ENCODE data around the gene RAP1GAP2.

The RAP1GAP2 gene

GRCh38 chr17:2786176-2786881, 9.9 kb upstream of the RAP1GAP2 start (continued):
- TF ChIP-seq HIC1 (tag by site-specific recombination; IDR thresholded peaks at IDR 0.05) (peak; percentile 42; the same call in 1 of the 2 replicates), ZNF473 (tag by site-specific recombination; IDR thresholded peaks at IDR 0.05) (no peak), GLI4 (tag by site-specific recombination; IDR thresholded peaks at IDR 0.05) (no peak), ZNF830 (tag by site-specific recombination; IDR thresholded peaks at IDR 0.05; ENCODE audit: low read depth) (no peak), ZNF548 (tag by site-specific recombination; IDR thresholded peaks at IDR 0.05) (no peak), ZNF664 (tag by site-specific recombination; IDR thresholded peaks at IDR 0.05) (no peak), ZNF354C (tag by site-specific recombination; IDR thresholded peaks at IDR 0.05; ENCODE audit: borderline replicate concordance, low read depth) (no peak), FEZF1 (tag by site-specific recombination; IDR thresholded peaks at IDR 0.05) (no peak), ZFP41 (tag by site-specific recombination; IDR thresholded peaks at IDR 0.05; ENCODE audit: borderline replicate concordance) (no peak), ZNF521 (tag by site-specific recombination; IDR thresholded peaks at IDR 0.05) (no peak), ZNF544 (tag by site-specific recombination; IDR thresholded peaks at IDR 0.05) (no peak), ZNF138 (tag by site-specific recombination; IDR thresholded peaks at IDR 0.05; ENCODE audit: borderline replicate concordance) (no peak), ZNF362 (tag by site-specific recombination; IDR thresholded peaks at IDR 0.05) (no peak), SP7 (tag by site-specific recombination; IDR thresholded peaks at IDR 0.05) (peak; percentile 66), ZNF132 (tag by site-specific recombination; IDR thresholded peaks at IDR 0.05; ENCODE audit: borderline replicate concordance) (no peak), ZBTB49 (tag by site-specific recombination; IDR thresholded peaks at IDR 0.05; ENCODE audit: low read depth) (no peak), ZNF174 (tag by site-specific recombination; IDR thresholded peaks at IDR 0.05) (no peak), PRDM10 (tag by site-specific recombination; IDR thresholded peaks at IDR 0.05) (peak; percentile 87), ZSCAN4 (tag by site-specific recombination; IDR thresholded peaks at IDR 0.05) (no peak), ZBTB26 (tag by site-specific recombination; optimal IDR thresholded peaks at IDR 0.05) (no peak), ZNF449 (tag by site-specific recombination; IDR thresholded peaks at IDR 0.05) (no peak), ZNF274 (IDR thresholded peaks at IDR 0.05; ENCODE audit: low read length) (no peak), ZNF274 (tag by site-specific recombination; IDR thresholded peaks at IDR 0.05; ENCODE audit: borderline replicate concordance) (no peak)
